ENCODE data around the gene FAM229A. TPM values are rescaled to one million over a fixed set of nuclear protein-coding genes. Genes with fewer than 3 reads are reported as not detected.
A peak's percentile ranks its signal among the peaks of the same experiment; 100 is the strongest.

Gene FAM229A
- total and polyA plus RNA-seq, 9 of the 15 experiments (the other 6 are each of a cell fraction or from before 2014, with no cell fraction given) = 0.04 to 21.6 (median 7.4) TPM

- Histone ChIP-seq H3K9me3 (replicated peaks; ENCODE audit: control insufficient read depth, insufficient read depth, low read depth, low read length) (no peaks in the 10 kb centered on the region; the same call in 1 of the 2 replicates), H3K9ac (ENCODE audit: insufficient read depth in 1 of 2, low read depth in 2 of 2, low read length in 2 of 2) (peak overlapping the region; percentile 90 to 93; a peak in 3 of 4 replicates), H3K4me3 (peak overlapping the region; percentile 83), H3K4me1 (replicated peaks in 1 of 2; ENCODE audit: control insufficient read depth in 2 of 2, insufficient read depth in 2 of 2, low read length in 2 of 2) (peaks cover 37 to 52% of the 10 kb centered on the region in 2 experiments), H3K79me2 (ENCODE audit: control insufficient read depth, insufficient read depth, low read length) (peaks cover 12% of the 10 kb centered on the region; the same call in 2 of the 3 replicates), H3K27me3 (ENCODE audit: control insufficient read depth in 2 of 2, insufficient read depth in 2 of 2, low read length in 2 of 2) (no peaks in the 10 kb centered on the region), H4K20me1 (replicated peaks; ENCODE audit: control insufficient read depth, insufficient read depth, low read length) (0 out of 2 replicates have a peak, but pooled peaks cover 6% of the 10 kb centered on the region), H3K9me1 (ENCODE audit: control insufficient read depth, insufficient read depth, low read length) (no peaks in the 10 kb centered on the region), H2AFZ (ENCODE audit: low read depth, low read length) (peak overlapping the region; percentile 100), H3K4me2 (ENCODE audit: insufficient read depth, low read length) (peak overlapping the region; percentile 91; the same call in 1 of the 2 replicates), H3K36me3 (ENCODE audit: control insufficient read depth, insufficient read depth, low read length) (peaks cover 7% of the 10 kb centered on the region; the same call in 1 of the 3 replicates), H3K27ac (ENCODE audit: extremely low read depth, low read depth, low read length) (peak overlapping the region; percentile 96)
- DNase-seq (ENCODE audit: extremely low read depth in 1 of 4, low spot score in 3 of 4) (peak; percentile 88 to 97 (median 97)), FAIRE-seq (no peak), ATAC-seq (peak; percentile 68)
- ChIA-PET POLR2A (interaction anchor here (0.8 to 3.8 kb wide), 10 partner anchors 9 to 499 kb away, joined by 3 to 30 read pairs (median 6); partner anchors contain the start of gene MARCKSL1), CTCF (ENCODE audit: low intra/inter-chr PET ratio) (no interaction called here)
- intact Hi-C loops (cut with micrococcal nuclease) = loop anchor here (2.0 to 5.0 kb wide), 2 partner anchors 42 to 151 kb away; no protein-coding TSS in a partner anchor
- BruUV-seq (replicated peaks) = no TSS peak
- 7% methylated on average over 27 of the region's 28 CpGs for WGBS (ENCODE audit: insufficient coverage, low coverage, missing lambda C conversion rate)
- in situ Hi-C loops (cut with MboI) = no loop called here
- TF ChIP-seq TCF15 (CRISPR knock-in tag; IDR thresholded peaks at IDR 0.05) (peak; percentile 82; the same call in 1 of the 2 replicates), NONO (IDR thresholded peaks at IDR 0.05; ENCODE audit: low read depth in 2 of 2, low read length in 1 of 2) (0 out of 4 replicates have a peak, but pooled peaks of 1 of the 2 experiments have one; percentile 50), SLC30A9 (CRISPR knock-in tag; IDR thresholded peaks at IDR 0.05) (0 out of 2 replicates have a peak, but pooled peaks have one; percentile 76), ATF3 (IDR thresholded peaks at IDR 0.05) (no peak), ATF3 (CRISPR knock-in tag; conservative IDR thresholded peaks at IDR 0.05) (peak; percentile 38; the same call in 1 of the 2 replicates), ZNF239 (CRISPR knock-in tag; IDR thresholded peaks at IDR 0.05) (peak; percentile 76), C11orf30 (IDR thresholded peaks at IDR 0.05; ENCODE audit: low read depth) (no peak), TRIM24 (IDR thresholded peaks at IDR 0.05) (peak; percentile 69 to 75), HINFP (tag; conservative IDR thresholded peaks at IDR 0.05; ENCODE audit: low read depth) (0 out of 2 replicates have a peak, but pooled peaks have one; percentile 49), IFI16 (CRISPR knock-in tag; IDR thresholded peaks at IDR 0.05) (0 out of 2 replicates have a peak, but pooled peaks have one; percentile 65), ELF1 (tag; IDR thresholded peaks at IDR 0.05) (peak; percentile 78; the same call in 1 of the 2 replicates), MBD2 (IDR thresholded peaks at IDR 0.05; ENCODE audit: borderline replicate concordance, low read depth) (0 out of 2 replicates have a peak, but pooled peaks have one; percentile 31), SIRT6 (IDR thresholded peaks at IDR 0.05; ENCODE audit: low read depth, low read length) (no peak), JUND (IDR thresholded peaks at IDR 0.05; ENCODE audit: borderline replicate concordance, low read depth, low read length) (peak; percentile 0; the same call in 1 of the 2 replicates), JUND (tag; IDR thresholded peaks at IDR 0.05; ENCODE audit: borderline replicate concordance, low read depth, low read length) (no peak; the same call in 2 of the 3 replicates), ZNF311 (CRISPR knock-in tag; IDR thresholded peaks at IDR 0.05) (peak; percentile 70; the same call in 1 of the 2 replicates), ZNF133 (CRISPR knock-in tag; IDR thresholded peaks at IDR 0.05) (peak; percentile 73; the same call in 1 of the 2 replicates), STAG1 (CRISPR knock-in tag; IDR thresholded peaks at IDR 0.05; ENCODE audit: borderline replicate concordance) (no peak; the same call in 1 of the 2 replicates), CCAR2 (IDR thresholded peaks at IDR 0.05; ENCODE audit: low read depth, low read length) (no peak)
These were observed 11.4 kb downstream of the FAM229A start for GRCh38 chr1:32350785-32351398.

Data from K562 (cell line).